ENCODE results near the gene RPL18A. TPM values are rescaled to one million over a fixed set of nuclear protein-coding genes. Genes with fewer than 3 reads are reported as not detected.

Gene RPL18A
- total and polyA plus RNA-seq, 4 donors, result 639 to 1,987 (median 1,843) TPM

DNA sequence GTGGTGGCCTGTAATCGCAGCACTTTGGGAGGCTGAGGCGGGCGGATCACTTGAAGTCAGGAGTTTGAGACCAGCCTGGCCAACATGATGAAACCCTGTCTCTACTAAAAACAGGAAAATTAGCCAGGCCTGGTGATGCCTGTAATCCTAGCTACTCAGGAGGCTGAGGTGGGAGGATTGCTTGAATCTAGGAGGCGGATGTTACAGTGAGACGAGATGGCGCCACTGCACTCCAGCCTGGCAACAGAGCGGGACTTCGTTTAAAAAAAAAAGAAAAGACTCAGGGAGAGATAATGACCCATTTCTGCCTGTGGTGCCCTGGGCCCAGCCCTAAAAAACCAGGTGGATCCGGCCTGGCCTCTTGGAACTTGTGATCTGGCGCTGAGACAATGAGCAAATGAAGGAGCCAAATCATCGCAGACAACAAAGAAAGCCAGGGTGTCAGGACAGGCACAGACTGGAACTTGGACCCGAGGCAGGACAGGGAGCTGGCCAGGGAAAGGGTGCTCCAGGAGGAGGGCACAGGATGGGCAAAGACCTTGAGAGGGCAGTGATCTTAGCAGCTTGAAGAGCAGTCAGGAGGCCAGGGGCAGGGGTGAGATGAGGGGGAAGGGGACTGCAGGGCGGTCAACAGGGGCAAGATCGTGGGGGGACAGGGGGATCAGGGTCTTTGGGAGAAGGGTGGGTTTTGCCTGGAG is 11.0 kb upstream of the RPL18A start:
- Histone ChIP-seq H3K36me3 (ENCODE audit: control insufficient read depth in 4 of 4, insufficient read depth in 4 of 4, low read length in 4 of 4) (peaks cover 0 to under 1% (median 0%) of the 10 kb centered on the region in 4 donors), H3K9me3 (ENCODE audit: control insufficient read depth in 4 of 4, insufficient read depth in 3 of 4, low read length in 3 of 4) (no peaks in the 10 kb centered on the region), H3K4me1 (ENCODE audit: control insufficient read depth in 5 of 5, insufficient read depth in 5 of 5, low read length in 5 of 5) (peaks cover 0 to 7% (median 0%) of the 10 kb centered on the region in 5 donors), H3K27ac (ENCODE audit: low read depth in 1 of 2, low read length in 1 of 2) (no peak overlapping the region), H3K4me3 (no peak overlapping the region), H3K27me3 (ENCODE audit: control insufficient read depth in 3 of 3, insufficient read depth in 3 of 3, low read length in 2 of 3) (peaks cover 0 to 10% (median 0%) of the 10 kb centered on the region in 3 donors), H3K9ac (ENCODE audit: insufficient read depth in 1 of 2, low read length in 2 of 2) (no peak overlapping the region)
- WGBS, 2 donors, result 65 to 76% methylated on average over 14 of the region's 14 CpGs
- no peak for ATAC-seq (ENCODE audit: insufficient read depth, low FRiP score)
- no peak for TF ChIP-seq CTCF (IDR thresholded peaks at IDR 0.05; ENCODE audit: control extremely low read depth, extremely low read depth)
- no peak for DNase-seq

- no peak for DNase-seq
- TF ChIP-seq CTCF (IDR thresholded peaks at IDR 0.05; ENCODE audit: control extremely low read depth, extremely low read depth), result no peak
- ATAC-seq (ENCODE audit: insufficient read depth, low FRiP score), result no peak
- Histone ChIP-seq H3K36me3 (ENCODE audit: control insufficient read depth in 4 of 4, insufficient read depth in 4 of 4, low read length in 4 of 4) (no peaks in the 10 kb centered on the region), H3K4me1 (ENCODE audit: control insufficient read depth in 5 of 5, insufficient read depth in 5 of 5, low read length in 5 of 5) (peaks cover 0 to under 1% (median 0%) of the 10 kb centered on the region in 5 donors), H3K4me3 (no peak overlapping the region), H3K27ac (ENCODE audit: low read depth in 1 of 2, low read length in 1 of 2) (no peak overlapping the region), H3K9me3 (ENCODE audit: control insufficient read depth in 4 of 4, insufficient read depth in 3 of 4, low read length in 3 of 4) (no peaks in the 10 kb centered on the region), H3K27me3 (ENCODE audit: control insufficient read depth in 3 of 3, insufficient read depth in 3 of 3, low read length in 2 of 3) (peaks cover 0 to 4% (median 3%) of the 10 kb centered on the region in 3 donors), H3K9ac (ENCODE audit: insufficient read depth in 1 of 2, low read length in 2 of 2) (no peak overlapping the region)
- 80 to 92% methylated on average over 6 of the region's 6 CpGs for WGBS, 2 donors
Observed at GRCh38 chr19:17854061-17854460, 5.6 kb upstream of the RPL18A start.

DNA sequence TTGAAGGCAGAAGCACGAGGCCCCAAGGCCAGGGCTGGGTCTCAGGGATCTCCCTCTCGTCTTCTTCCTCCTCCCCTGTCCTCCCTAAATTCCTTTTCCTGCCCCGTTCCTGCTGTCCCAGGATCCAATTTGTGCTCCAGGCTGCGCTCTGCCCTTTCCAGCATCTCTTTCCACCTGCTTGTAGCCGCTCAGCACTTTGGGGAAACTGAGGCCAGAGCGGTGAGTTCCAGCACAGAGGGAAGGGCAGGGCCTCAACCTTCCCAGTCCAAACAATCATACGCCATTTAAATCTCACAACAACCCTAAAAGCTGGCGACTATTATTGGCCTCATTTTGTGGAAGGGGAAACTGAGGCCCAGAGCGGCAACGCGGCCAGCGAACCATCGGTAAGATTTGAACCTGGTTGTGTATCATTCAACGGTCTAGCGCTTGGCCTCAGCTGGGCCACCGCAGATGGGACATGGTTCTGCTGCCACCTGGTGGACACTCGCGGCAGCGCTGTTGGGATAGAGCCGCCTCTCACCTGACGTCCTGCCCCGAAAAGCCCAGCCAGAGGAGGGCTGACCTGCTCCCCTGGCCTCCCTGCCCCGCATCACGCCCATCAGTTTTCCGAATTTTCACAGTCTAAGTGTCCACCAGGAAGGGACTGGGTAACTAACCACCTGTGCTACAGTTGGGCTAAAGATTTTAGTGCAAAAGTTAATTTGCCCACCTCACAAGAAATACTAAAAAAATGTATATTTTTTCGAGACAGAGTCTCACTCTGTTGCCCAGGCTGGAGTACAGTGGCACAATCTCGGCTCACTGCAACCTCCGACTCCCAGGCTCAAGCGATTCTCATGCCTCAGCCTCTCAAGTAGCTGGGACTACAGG is 4.2 kb upstream of the RPL18A start:
- TF ChIP-seq CTCF (IDR thresholded peaks at IDR 0.05; ENCODE audit: control extremely low read depth, extremely low read depth), result peak; percentile 98
- peaks cover 0 to 3% (median 3%) of the 10 kb centered on the region in 3 donors for H3K27me3 ChIP-seq (ENCODE audit: control insufficient read depth in 3 of 3, insufficient read depth in 3 of 3, low read length in 2 of 3)
- DNase-seq (peak; percentile 71 to 85 (median 77)), ATAC-seq (ENCODE audit: insufficient read depth, low FRiP score) (peak; percentile 51)
- no peak overlapping the region for H3K27ac ChIP-seq (ENCODE audit: low read depth in 1 of 2, low read length in 1 of 2)
- peaks cover 0 to 5% (median 0%) of the 10 kb centered on the region in 5 donors for H3K4me1 ChIP-seq (ENCODE audit: control insufficient read depth in 5 of 5, insufficient read depth in 5 of 5, low read length in 5 of 5)
- peaks cover 0 to 4% (median 0%) of the 10 kb centered on the region in 4 donors for H3K36me3 ChIP-seq (ENCODE audit: control insufficient read depth in 4 of 4, insufficient read depth in 4 of 4, low read length in 4 of 4)
- 18 to 20% methylated on average over 29 of the region's 29 CpGs for WGBS, 2 donors
- H3K4me3 ChIP-seq, result no peak overlapping the region
- no peak overlapping the region for H3K9ac ChIP-seq (ENCODE audit: insufficient read depth in 1 of 2, low read length in 2 of 2)
- H3K9me3 ChIP-seq (ENCODE audit: control insufficient read depth in 4 of 4, insufficient read depth in 3 of 4, low read length in 3 of 4), result no peaks in the 10 kb centered on the region
